LNCAP (cell line): ENCODE measurements around the gene CLPX.

ENCODE experiments used
- TF ChIP-seq, protein P1 (sequence below): fragments of 450-650 bp; IDR thresholded peaks from 2 replicates; pipeline ENCODE4 v1.5.1; 2017; ENCODE audit warnings: mild to moderate bottlenecking

The CLPX gene

DNA sequence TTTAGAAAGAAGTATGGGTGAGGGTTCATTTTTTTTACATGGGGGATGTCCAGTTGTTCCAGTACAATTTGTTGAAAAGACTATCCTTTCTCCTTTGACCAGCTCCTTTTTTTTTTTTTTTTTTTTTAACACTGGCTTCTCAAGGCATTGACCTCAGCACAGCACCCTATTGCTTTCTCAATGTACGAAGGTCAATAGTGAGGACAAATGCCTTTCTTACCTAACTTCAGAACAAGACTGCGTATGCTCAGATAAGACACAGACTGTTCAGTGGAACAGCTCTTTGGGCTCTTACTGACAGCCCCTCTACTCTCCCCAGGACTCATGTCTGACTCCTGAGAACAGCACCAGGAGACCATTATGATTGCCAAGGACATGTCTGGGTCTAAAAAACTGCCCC, 36.6 kb upstream of the CLPX start:
- TF ChIP-seq, protein P1, sequence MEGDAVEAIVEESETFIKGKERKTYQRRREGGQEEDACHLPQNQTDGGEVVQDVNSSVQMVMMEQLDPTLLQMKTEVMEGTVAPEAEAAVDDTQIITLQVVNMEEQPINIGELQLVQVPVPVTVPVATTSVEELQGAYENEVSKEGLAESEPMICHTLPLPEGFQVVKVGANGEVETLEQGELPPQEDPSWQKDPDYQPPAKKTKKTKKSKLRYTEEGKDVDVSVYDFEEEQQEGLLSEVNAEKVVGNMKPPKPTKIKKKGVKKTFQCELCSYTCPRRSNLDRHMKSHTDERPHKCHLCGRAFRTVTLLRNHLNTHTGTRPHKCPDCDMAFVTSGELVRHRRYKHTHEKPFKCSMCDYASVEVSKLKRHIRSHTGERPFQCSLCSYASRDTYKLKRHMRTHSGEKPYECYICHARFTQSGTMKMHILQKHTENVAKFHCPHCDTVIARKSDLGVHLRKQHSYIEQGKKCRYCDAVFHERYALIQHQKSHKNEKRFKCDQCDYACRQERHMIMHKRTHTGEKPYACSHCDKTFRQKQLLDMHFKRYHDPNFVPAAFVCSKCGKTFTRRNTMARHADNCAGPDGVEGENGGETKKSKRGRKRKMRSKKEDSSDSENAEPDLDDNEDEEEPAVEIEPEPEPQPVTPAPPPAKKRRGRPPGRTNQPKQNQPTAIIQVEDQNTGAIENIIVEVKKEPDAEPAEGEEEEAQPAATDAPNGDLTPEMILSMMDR = no peak

DNA sequence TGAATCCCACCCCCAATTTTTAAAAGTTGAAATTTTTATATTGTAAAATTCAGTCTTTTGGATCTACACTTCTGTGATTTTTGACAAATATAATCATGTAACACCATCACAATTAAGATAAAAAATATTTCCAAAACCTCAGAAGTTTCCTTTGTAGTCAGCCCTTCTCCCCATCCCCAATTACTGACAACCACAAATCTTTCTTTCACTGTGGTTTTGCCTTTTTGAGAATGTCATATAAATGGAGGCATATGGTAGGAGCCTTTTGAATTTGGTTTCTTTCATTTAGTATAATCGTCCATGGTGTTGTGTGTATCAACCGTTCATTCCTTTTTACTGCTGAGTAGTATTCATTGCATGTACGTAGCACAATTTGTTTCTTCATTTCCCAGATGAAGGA, 34.0 kb upstream of the CLPX start:
- TF ChIP-seq, protein P1 = no peak

DNA sequence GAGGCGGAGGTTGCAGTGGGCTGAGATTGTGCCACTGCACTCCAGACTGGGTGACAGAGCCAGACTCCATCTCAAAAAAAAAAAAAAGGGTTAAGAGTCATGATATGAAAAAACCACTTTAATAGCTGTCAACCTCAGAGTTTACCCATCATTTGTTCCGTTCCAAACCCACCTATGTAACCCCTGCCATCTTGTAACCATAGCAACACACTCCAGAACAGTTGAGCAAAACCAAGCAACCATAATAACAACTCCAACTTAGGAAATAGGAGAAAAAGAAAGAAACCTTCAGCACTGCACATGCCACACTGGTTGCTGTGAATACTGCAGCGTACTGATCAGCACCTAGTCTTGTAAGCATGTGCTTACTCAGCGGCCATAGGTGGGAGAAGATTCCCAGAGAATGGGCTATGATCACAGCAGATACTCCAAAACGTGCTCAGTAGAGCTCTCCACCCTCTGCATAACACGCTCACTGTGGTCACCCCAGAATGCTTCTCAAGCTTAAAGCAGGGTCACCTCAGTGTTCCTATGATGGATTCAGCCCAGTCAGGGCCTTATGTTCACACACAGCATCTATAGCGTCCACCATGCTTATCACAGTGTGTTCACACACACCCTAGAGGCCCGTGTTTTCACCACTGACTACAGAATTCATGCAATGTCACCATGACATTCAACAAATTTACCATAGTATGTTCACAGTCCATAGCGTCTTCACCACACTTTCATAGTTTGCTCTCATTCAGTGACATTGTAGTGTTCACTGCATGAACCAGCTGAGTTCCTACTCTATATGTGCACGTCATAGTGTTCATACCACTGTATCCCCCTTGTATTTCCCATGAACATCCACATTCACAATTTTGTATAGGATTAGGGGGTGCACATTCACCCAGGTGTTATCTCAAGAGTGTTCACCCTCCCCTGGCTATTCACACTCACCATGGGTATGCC, 32.7 kb upstream of the CLPX start:
- TF ChIP-seq, protein P1 = no peak

DNA sequence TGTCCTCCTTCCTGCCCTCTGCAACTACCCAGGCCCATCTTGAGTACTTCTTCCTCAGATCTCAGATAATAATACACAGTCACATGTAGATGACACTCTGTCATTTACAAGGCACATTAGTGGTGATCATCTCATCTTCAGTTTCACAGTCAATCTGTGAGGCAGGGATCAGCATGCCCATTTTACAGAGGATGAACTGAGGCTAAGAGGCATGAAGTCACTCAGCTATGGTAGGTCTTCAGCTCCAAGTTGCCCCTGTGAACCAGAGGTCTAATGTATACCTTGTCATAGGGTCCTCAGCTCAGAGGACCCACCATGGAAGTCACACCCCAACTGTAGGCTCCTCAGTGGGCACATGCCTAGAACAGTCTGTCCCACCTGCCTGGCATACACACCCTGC, 30.4 kb upstream of the CLPX start:
- TF ChIP-seq, protein P1 = no peak

DNA sequence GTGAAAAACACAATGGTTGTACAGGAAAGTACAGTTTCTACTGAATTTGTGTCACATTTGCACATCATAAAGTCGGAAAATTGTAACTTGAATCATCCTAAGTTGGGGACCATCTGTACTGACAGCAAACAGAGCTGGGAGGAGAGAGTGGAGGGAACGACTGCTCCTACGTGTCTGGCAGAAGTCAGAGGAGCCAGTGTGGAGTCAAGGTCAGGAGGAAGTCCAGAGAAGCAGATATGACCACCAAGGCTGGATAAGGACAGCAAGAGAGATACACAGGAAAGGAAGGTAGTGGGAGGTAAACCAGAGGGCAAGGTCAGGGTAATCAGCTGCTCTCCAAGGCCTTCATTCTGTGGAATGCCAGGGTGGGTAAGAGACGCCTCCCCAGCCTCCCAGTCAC, 28.9 kb upstream of the CLPX start:
- TF ChIP-seq, protein P1 = no peak

DNA sequence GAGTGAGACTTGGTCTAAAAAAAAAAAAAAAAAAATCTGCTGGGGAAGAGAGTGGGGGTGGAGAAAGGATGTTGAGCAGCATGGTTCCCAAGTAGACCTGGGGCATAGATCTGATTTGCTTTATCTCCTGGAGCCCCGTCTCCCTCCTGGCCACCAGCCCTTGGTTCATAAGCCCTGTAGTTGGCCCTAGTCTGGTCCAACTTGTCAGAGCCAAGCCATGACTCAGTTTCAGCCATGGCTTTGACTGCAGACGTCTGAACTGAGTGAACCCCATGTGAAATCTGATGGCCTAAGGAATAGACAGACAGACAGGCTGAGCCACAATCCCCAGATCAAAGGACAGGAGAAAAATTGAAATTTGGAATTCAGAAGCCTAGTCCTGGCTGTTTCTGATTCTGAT, 28.1 kb upstream of the CLPX start:
- TF ChIP-seq, protein P1 = no peak

DNA sequence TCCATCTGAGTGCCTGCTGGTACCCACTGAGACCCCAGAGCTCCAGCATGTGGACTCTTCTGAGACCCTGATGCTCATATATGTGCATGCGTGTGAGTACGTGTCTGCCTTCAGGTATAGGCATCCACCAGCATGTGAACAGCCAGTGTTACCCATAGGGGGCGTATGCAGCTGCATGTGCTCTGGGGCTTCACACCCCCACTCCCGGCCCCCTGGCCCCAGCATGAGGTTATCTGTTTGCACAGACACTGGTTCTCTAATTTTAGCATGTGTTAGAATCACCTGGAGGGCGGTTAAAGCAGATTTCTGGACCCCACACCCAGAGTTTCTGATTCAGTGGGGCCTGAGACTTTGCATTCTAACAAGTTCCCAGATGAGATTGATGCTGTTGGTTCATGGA, 27.0 kb upstream of the CLPX start:
- TF ChIP-seq, protein P1 = peak; percentile 42
